Kidney (tissue), 14 donors: ENCODE data around the gene HECTD2. TPM values are rescaled to one million over a fixed set of nuclear protein-coding genes. Genes with fewer than 3 reads are reported as not detected.

Experiments used
- DNase-seq, 5 donors: peaks; one replicate each; pipeline ENCODE4 v3.0.0-alpha.2; 2013 to 2020
- FAIRE-seq: peaks from 2 replicates; lab custom pipeline; 2012; peaks lifted over from hg19 to GRCh38; lab: Jason Lieb, UNC
- H3K27ac ChIP-seq, 2 donors: one replicate each; pipeline ENCODE4 v1.7.0; 2013; ENCODE audit warnings: low read depth in 2 of 2, low read length in 2 of 2, inconsistent platforms in 1 of 2
- H3K27me3 ChIP-seq: one replicate; pipeline ENCODE4 v1.7.1; 2013; ENCODE audit warnings: low read length, inconsistent platforms; ENCODE audit not compliant: control insufficient read depth, insufficient read depth
- H3K36me3 ChIP-seq, 3 donors: one replicate each; pipeline versions ENCODE4 v1.7.0 to v1.7.1; 2013; ENCODE audit warnings: low read length in 3 of 3, control low read depth in 1 of 3, inconsistent platforms in 1 of 3; ENCODE audit not compliant: insufficient read depth in 3 of 3, control insufficient read depth in 2 of 3
- H3K4me1 ChIP-seq, 3 donors: one replicate each; pipeline versions ENCODE4 v1.7.0 to v1.7.1; 2013; ENCODE audit warnings: low read length in 3 of 3, inconsistent platforms in 1 of 3, low read depth in 1 of 3; ENCODE audit not compliant: control insufficient read depth in 2 of 3, insufficient read depth in 2 of 3
- H3K4me3 ChIP-seq, 3 donors: one replicate each; pipeline versions ENCODE4 v1.7.0 to v1.8.1; 2013; ENCODE audit warnings: low read length in 3 of 3, control low read depth in 1 of 3, inconsistent platforms in 1 of 3
- H3K9ac ChIP-seq, 3 donors: one replicate each; pipeline versions ENCODE4 v1.7.0 to v1.7.1; 2013; ENCODE audit warnings: low read length in 3 of 3, control low read depth in 1 of 3, inconsistent platforms in 1 of 3
- H3K9me3 ChIP-seq, 3 donors: one replicate each; pipeline versions ENCODE4 v1.7.0 to v1.7.1; 2013; ENCODE audit warnings: low read length in 3 of 3, control low read depth in 1 of 3, inconsistent platforms in 1 of 3; ENCODE audit not compliant: control insufficient read depth in 2 of 3, insufficient read depth in 1 of 3
- CTCF ChIP-seq: IDR thresholded peaks from 3 replicates; pipeline ENCODE4 v1.5.1; 2012; ENCODE audit warnings: mild to moderate bottlenecking, moderate library complexity, borderline replicate concordance; ENCODE audit not compliant: insufficient read depth; ENCODE audit errors: extremely low read depth
- intact Hi-C: fragments of 100-400 bp; cut with DNase I; formaldehyde crosslinking; loops from one replicate; pipeline ENCODE4 v1.11.1; 2022
- polyA plus RNA-seq: library from polyadenylated mRNA; stranded (reverse); fragments of 350-450 nt; fragmentation: Illumina TruSeq; extraction: RNeasy Lipid Tissue Mini Kit (QIAGEN cat#74804); gene quantifications from one replicate; pipeline ENCODE4 v1.2.3, GENCODE V29; 2014; ENCODE audit warnings: low read depth, low replicate concordance; ENCODE audit not compliant: insufficient read depth
- total RNA-seq: library from RNA; stranded (reverse); fragmentation: NEBNext Ultra II Directional; extraction: Animal tissue kit (Norgen Biotek cat#: 25700); gene quantifications from one replicate; pipeline ENCODE4 v1.2.1, GENCODE V29; 2021
- donor health status: control.
- donor health status: control.
- donor health status: control.
- donor health status: control.
- donor health status: control.
- donor health status: DM: yes; HTN: yes; CAD: no.
- donor health status: Normal renal cell carcinoma (clear cell type).

Gene HECTD2
- total and polyA plus RNA-seq, 2 donors from 2014 or later: 4.5 to 12.2 TPM

GRCh38 chr10:91410638-91411371, 661 bp downstream of the HECTD2 start:
- no peak for TF ChIP-seq CTCF
- Histone ChIP-seq H3K9me3 (no peaks in the 10 kb centered on the region), H3K27ac (peak overlapping the region; percentile 87 to 92), H3K9ac (peak overlapping the region; percentile 66 to 90 (median 78)), H3K27me3 (no peaks in the 10 kb centered on the region), H3K36me3 (no peaks in the 10 kb centered on the region), H3K4me3 (peak overlapping the region; percentile 77 to 84 (median 80)), H3K4me1 (peaks cover 0 to 2% (median 2%) of the 10 kb centered on the region in 3 donors)
- intact Hi-C loops: no loop called here
- no peak for FAIRE-seq
- DNase-seq: peak in 3 of 5 donors; percentile 63 to 81 (median 71)

GRCh38 chr10:91411621-91412020, 1.5 kb downstream of the HECTD2 start:
- H3K9me3 ChIP-seq: no peaks in the 10 kb centered on the region
- no peak for FAIRE-seq
- no peak overlapping the region for H3K27ac ChIP-seq
- H3K36me3 ChIP-seq: no peaks in the 10 kb centered on the region
- DNase-seq: no peak
- no peaks in the 10 kb centered on the region for H3K27me3 ChIP-seq
- no peak overlapping the region for H3K9ac ChIP-seq
- peak overlapping the region in 1 of 3 donors; percentile 84 for H3K4me3 ChIP-seq
- peaks cover 0 to 4% (median 2%) of the 10 kb centered on the region in 3 donors for H3K4me1 ChIP-seq
- no peak for TF ChIP-seq CTCF
- intact Hi-C loops: no loop called here

GRCh38 chr10:91412354-91413087, 2.4 kb downstream of the HECTD2 start:
- H3K9ac ChIP-seq: no peak overlapping the region
- H3K4me3 ChIP-seq: no peak overlapping the region
- no peaks in the 10 kb centered on the region for H3K27me3 ChIP-seq
- H3K4me1 ChIP-seq: peaks cover 0 to 4% (median 2%) of the 10 kb centered on the region in 3 donors
- no peaks in the 10 kb centered on the region for H3K36me3 ChIP-seq
- H3K9me3 ChIP-seq: no peaks in the 10 kb centered on the region
- no peak overlapping the region for H3K27ac ChIP-seq
- DNase-seq (no peak), FAIRE-seq (no peak)
- no peak for TF ChIP-seq CTCF
- intact Hi-C loops: no loop called here
